ENCODE measurements around the gene CACNA1F. TPM values are rescaled to one million over a fixed set of nuclear protein-coding genes. Genes with fewer than 3 reads are reported as not detected.

CACNA1F gene
- total RNA-seq, 1 donor from 2014 or later = under 0.01 TPM

- no peak for DNase-seq (ENCODE audit: low read depth in 2 of 2)
Observed at GRCh38 chrX:49230500-49231232, 2.5 kb downstream of the CACNA1F start.

GRCh38 chrX:49228185-49228584 is 5.0 kb downstream of the CACNA1F start:
- no peak for DNase-seq (ENCODE audit: low read depth in 2 of 2)

GRCh38 chrX:49227726-49228125 is 5.4 kb downstream of the CACNA1F start:
- no peak for DNase-seq (ENCODE audit: low read depth in 2 of 2)

GRCh38 chrX:49226946-49227345 is 6.2 kb downstream of the CACNA1F start:
- no peak for DNase-seq (ENCODE audit: low read depth in 2 of 2)

GRCh38 chrX:49225858-49226257 is 7.3 kb downstream of the CACNA1F start:
- DNase-seq (ENCODE audit: low read depth in 2 of 2) = no peak

GRCh38 chrX:49221868-49222267 is 11.3 kb downstream of the CACNA1F start:
- DNase-seq (ENCODE audit: low read depth in 2 of 2) = no peak

GRCh38 chrX:49220100-49220499 is 13.0 kb downstream of the CACNA1F start:
- DNase-seq (ENCODE audit: low read depth in 2 of 2) = no peak

GRCh38 chrX:49214996-49215526 is 18.1 kb downstream of the CACNA1F start:
- DNase-seq (ENCODE audit: low read depth in 2 of 2) = no peak

- DNase-seq (ENCODE audit: low read depth in 2 of 2) = no peak
Observed at GRCh38 chrX:49214416-49214815, 18.7 kb downstream of the CACNA1F start.

GRCh38 chrX:49212861-49213260 is 20.3 kb downstream of the CACNA1F start:
- no peak for DNase-seq (ENCODE audit: low read depth in 2 of 2)

- DNase-seq (ENCODE audit: low read depth in 2 of 2) = no peak
Observed at GRCh38 chrX:49212209-49212608, 20.9 kb downstream of the CACNA1F start.

- no peak for DNase-seq (ENCODE audit: low read depth in 2 of 2)
Observed at GRCh38 chrX:49211074-49211473, 22.1 kb downstream of the CACNA1F start.

GRCh38 chrX:49210406-49210805 is 22.7 kb downstream of the CACNA1F start:
- no peak for DNase-seq (ENCODE audit: low read depth in 2 of 2)

- peak in 1 of 2 donors; percentile 22 for DNase-seq (ENCODE audit: low read depth in 2 of 2)
Observed at GRCh38 chrX:49209434-49210251, 23.5 kb downstream of the CACNA1F start.

GRCh38 chrX:49208399-49208798 is 24.7 kb downstream of the CACNA1F start:
- no peak for DNase-seq (ENCODE audit: low read depth in 2 of 2)

- DNase-seq (ENCODE audit: low read depth in 2 of 2) = no peak
Observed at GRCh38 chrX:49206543-49206942, 26.6 kb downstream of the CACNA1F start.

GRCh38 chrX:49205443-49205842 is 27.7 kb downstream of the CACNA1F start:
- DNase-seq (ENCODE audit: low read depth in 2 of 2) = no peak

GRCh38 chrX:49204709-49205108 is 28.4 kb downstream of the CACNA1F start:
- no peak for DNase-seq (ENCODE audit: low read depth in 2 of 2)

- no peak for DNase-seq (ENCODE audit: low read depth in 2 of 2)
Observed at GRCh38 chrX:49204017-49204416, 29.1 kb downstream of the CACNA1F start.

- no peak for DNase-seq (ENCODE audit: low read depth in 2 of 2)
Observed at GRCh38 chrX:49203536-49203935, 29.6 kb downstream of the CACNA1F start.

- no peak for DNase-seq (ENCODE audit: low read depth in 2 of 2)
Observed at GRCh38 chrX:49202022-49202421, 31.1 kb downstream of the CACNA1F start.

GRCh38 chrX:49199906-49200771 is 33.0 kb downstream of the CACNA1F start, which contains the start of gene SYP:
Gene SYP, minus strand, starts transcription at chrX:49200193. Its CDS starts 7 bp downstream, at chrX:49200186.
- DNase-seq (ENCODE audit: low read depth in 2 of 2) = peak; percentile 69 to 90

Measured in dermis microvascular lymphatic vessel endothelial cell (primary cell).